Naive thymus-derived CD4-positive, alpha-beta T cell (primary cell): Measurements from ENCODE around the gene TMEM209. TPM values are rescaled to one million over a fixed set of nuclear protein-coding genes. Genes with fewer than 3 reads are reported as not detected.

Experiments
- ATAC-seq: fragments of 150-1000 bp; cut with Tn5 transposase; 2 replicates; pipeline ENCODE4 v1.10.0; 2021; ENCODE audit warnings: mild to moderate bottlenecking, moderate library complexity
- CTCF ChIA-PET: fragments of 350-600 bp; sonication (Branson Sonifier 250); formaldehyde crosslinking; loops from one replicate; lab custom pipeline; 2021; ENCODE audit warnings: antibody characterized with exemption; lab: Charles Lee
- POLR2A ChIA-PET: fragments of 350-600 bp; sonication (Branson Sonifier 250); formaldehyde crosslinking; loops from one replicate; lab custom pipeline; 2021; ENCODE audit warnings: antibody characterized with exemption, inconsistent platforms; lab: Charles Lee
- DNase-seq, 9 donors: peaks; one replicate each; pipeline versions ENCODE4 v3.0.0 to v3.0.0-alpha.2; 2020 to 2022; ENCODE audit warnings: mixed read lengths in 1 of 9
- H3K27ac ChIP-seq: one replicate; pipeline ENCODE4 v1.7.0; 2013; ENCODE audit warnings: mild to moderate bottlenecking, low read depth, low read length, moderate library complexity
- H3K27me3 ChIP-seq, 2 donors: one replicate each; pipeline ENCODE4 v1.7.0; 2013; ENCODE audit warnings: low read length in 2 of 2, mild to moderate bottlenecking in 2 of 2, moderate library complexity in 2 of 2; ENCODE audit not compliant: control insufficient read depth in 2 of 2, insufficient read depth in 2 of 2
- H3K36me3 ChIP-seq, 3 experiments: 1 replicate in 2 of 3; 2 replicates in 1 of 3; pipeline ENCODE4 v1.7.0; 2013; ENCODE audit warnings: low read length in 3 of 3, mild to moderate bottlenecking in 3 of 3, moderate library complexity in 1 of 3; ENCODE audit not compliant: insufficient read depth in 3 of 3, control insufficient read depth in 2 of 3
- H3K4me1 ChIP-seq, 2 donors: one replicate each; pipeline ENCODE4 v1.7.0; 2013; ENCODE audit warnings: low read length in 2 of 2, mild to moderate bottlenecking in 2 of 2, moderate library complexity in 1 of 2; ENCODE audit not compliant: control insufficient read depth in 2 of 2, insufficient read depth in 2 of 2
- H3K4me3 ChIP-seq: 2 replicates; pipeline ENCODE4 v1.7.0; 2013; ENCODE audit warnings: mild to moderate bottlenecking, low read length
- H3K9me3 ChIP-seq, 3 experiments: 1 replicate in 2 of 3; 2 replicates in 1 of 3; pipeline ENCODE4 v1.7.0; 2013; ENCODE audit warnings: low read length in 3 of 3; ENCODE audit not compliant: control insufficient read depth in 2 of 3
- H3K27ac Mint-ChIP-seq, 9 donors: one replicate each; pipeline ENCODE4 v1.8.0; 2020 to 2022; ENCODE audit warnings: mixed read lengths in 9 of 9, mild to moderate bottlenecking in 8 of 9, moderate library complexity in 5 of 9, inconsistent platforms in 2 of 9
- H3K27me3 Mint-ChIP-seq, 5 donors: one replicate each; pipeline ENCODE4 v1.8.0; 2021 to 2022; ENCODE audit warnings: mixed read lengths in 5 of 5, mild to moderate bottlenecking in 1 of 5
- H3K36me3 Mint-ChIP-seq, 5 donors: one replicate each; pipeline ENCODE4 v1.8.0; 2020 to 2022; ENCODE audit warnings: mixed read lengths in 5 of 5, mild to moderate bottlenecking in 3 of 5, inconsistent platforms in 1 of 5
- H3K4me1 Mint-ChIP-seq, 7 donors: one replicate each; pipeline ENCODE4 v1.8.0; 2020 to 2022; ENCODE audit warnings: mixed read lengths in 7 of 7, mild to moderate bottlenecking in 3 of 7, inconsistent platforms in 1 of 7
- H3K4me3 Mint-ChIP-seq, 10 donors: one replicate each; pipeline ENCODE4 v1.8.0; 2020 to 2022; ENCODE audit warnings: mild to moderate bottlenecking in 10 of 10, mixed read lengths in 10 of 10, moderate library complexity in 6 of 10, inconsistent platforms in 2 of 10
- H3K9me3 Mint-ChIP-seq, 11 donors: one replicate each; pipeline ENCODE4 v1.8.0; 2020 to 2022; ENCODE audit warnings: mixed read lengths in 11 of 11, mild to moderate bottlenecking in 4 of 11, inconsistent platforms in 1 of 11, moderate library complexity in 1 of 11
- intact Hi-C, 2 donors: fragments of 100-400 bp; cut with micrococcal nuclease; formaldehyde crosslinking; loops; one replicate each; pipeline ENCODE4 v1.15.1; 2023
- polyA plus RNA-seq, 2 donors: library from polyadenylated mRNA; unstranded; fragments of 300-500 nt; fragmentation: Illumina TruSeq; gene quantifications; one replicate each; pipeline ENCODE4 v1.2.3, GENCODE V29; 2021
- total RNA-seq, 6 experiments: library from RNA in 5 of 6; stranded (reverse) in 5 of 6; gene quantifications; 1 replicate in 5 of 6; 2 replicates in 1 of 6; pipeline ENCODE4 v1.2.3 and lab custom pipeline; 2021 to 2026

The TMEM209 gene
- total and polyA plus RNA-seq, 7 experiments from 2014 or later, result 18.8 to 53.9 (median 35.6) TPM

GRCh38 chr7:130145424-130146100 lies 59.6 kb downstream of the TMEM209 start:
- H3K4me1 ChIP-seq, result peaks cover 0 to 11% of the 10 kb centered on the region in 2 donors
- H3K9me3 Mint-ChIP-seq, result no peaks in the 10 kb centered on the region
- H3K27me3 ChIP-seq, result no peaks in the 10 kb centered on the region
- H3K4me3 ChIP-seq, result no peak overlapping the region
- CTCF ChIA-PET, result no interaction called here
- H3K4me1 Mint-ChIP-seq, result peaks cover 0 to 18% (median 13%) of the 10 kb centered on the region in 7 donors
- POLR2A ChIA-PET, result no interaction called here
- intact Hi-C loops, result no loop called here
- no peak overlapping the region for H3K4me3 Mint-ChIP-seq
- ATAC-seq (peak; percentile 45), DNase-seq (no peak)
- H3K27me3 Mint-ChIP-seq, result peaks cover 0 to 35% (median 0%) of the 10 kb centered on the region in 5 donors
- H3K27ac ChIP-seq, result no peak overlapping the region
- no peaks in the 10 kb centered on the region for H3K9me3 ChIP-seq
- H3K36me3 Mint-ChIP-seq, result no peaks in the 10 kb centered on the region
- no peak overlapping the region for H3K27ac Mint-ChIP-seq
- H3K36me3 ChIP-seq, result peaks cover 0 to 6% (median 0%) of the 10 kb centered on the region in 3 experiments

- no peaks in the 10 kb centered on the region for H3K9me3 ChIP-seq
- peaks cover 0 to under 1% (median 0%) of the 10 kb centered on the region in 5 donors for H3K36me3 Mint-ChIP-seq
- no peak overlapping the region for H3K27ac ChIP-seq
- H3K4me3 ChIP-seq, result no peak overlapping the region
- no peaks in the 10 kb centered on the region for H3K27me3 ChIP-seq
- peak overlapping the region in 1 of 9 donors; percentile 33 for H3K27ac Mint-ChIP-seq
- H3K9me3 Mint-ChIP-seq, result no peaks in the 10 kb centered on the region
- H3K4me1 Mint-ChIP-seq, result peaks cover under 1 to 28% (median 13%) of the 10 kb centered on the region in 7 donors
- DNase-seq, result no peak
- no peak overlapping the region for H3K4me3 Mint-ChIP-seq
- peaks cover 0 to 32% (median 0%) of the 10 kb centered on the region in 5 donors for H3K27me3 Mint-ChIP-seq
- intact Hi-C loops, result no loop called here
- ATAC-seq, result no peak
- H3K4me1 ChIP-seq, result peaks cover 0 to 13% of the 10 kb centered on the region in 2 donors
- ChIA-PET CTCF (no interaction called here), POLR2A (no interaction called here)
- peaks cover 0 to 6% (median 0%) of the 10 kb centered on the region in 3 experiments for H3K36me3 ChIP-seq
Measured at GRCh38 chr7:130144312-130145171, 60.7 kb downstream of the TMEM209 start.

- CTCF ChIA-PET, result no interaction called here
- no peaks in the 10 kb centered on the region for H3K9me3 ChIP-seq
- H3K27ac ChIP-seq, result no peak overlapping the region
- DNase-seq (no peak), ATAC-seq (no peak)
- H3K27me3 Mint-ChIP-seq, result peaks cover 0 to 26% (median 0%) of the 10 kb centered on the region in 5 donors
- H3K36me3 Mint-ChIP-seq, result peaks cover 0 to 6% (median 0%) of the 10 kb centered on the region in 5 donors
- no peak overlapping the region for H3K4me3 ChIP-seq
- POLR2A ChIA-PET, result no interaction called here
- H3K4me1 Mint-ChIP-seq, result peaks cover 6 to 33% (median 13%) of the 10 kb centered on the region in 7 donors
- H3K36me3 ChIP-seq, result peaks cover 0 to 6% (median 0%) of the 10 kb centered on the region in 3 experiments
- intact Hi-C loops, result no loop called here
- H3K4me3 Mint-ChIP-seq, result no peak overlapping the region
- no peak overlapping the region for H3K27ac Mint-ChIP-seq
- peaks cover 0 to 13% of the 10 kb centered on the region in 2 donors for H3K4me1 ChIP-seq
- H3K9me3 Mint-ChIP-seq, result no peaks in the 10 kb centered on the region
- no peaks in the 10 kb centered on the region for H3K27me3 ChIP-seq
Measured at GRCh38 chr7:130143986-130144311, 61.3 kb downstream of the TMEM209 start.

GRCh38 chr7:130143334-130143732 lies 61.9 kb downstream of the TMEM209 start:
- no peaks in the 10 kb centered on the region for H3K27me3 ChIP-seq
- H3K27ac ChIP-seq, result no peak overlapping the region
- no peaks in the 10 kb centered on the region for H3K9me3 ChIP-seq
- H3K27ac Mint-ChIP-seq, result peak overlapping the region in 3 of 9 donors; percentile 10 to 87 (median 53)
- DNase-seq (no peak), ATAC-seq (no peak)
- no peaks in the 10 kb centered on the region for H3K9me3 Mint-ChIP-seq
- no peak overlapping the region for H3K4me3 ChIP-seq
- ChIA-PET CTCF (no interaction called here), POLR2A (interaction anchor here (0.9 kb wide), 1 partner anchor 66 kb away, joined by 4 read pairs; no protein-coding TSS in a partner anchor)
- H3K4me1 ChIP-seq, result peaks cover 0 to 13% of the 10 kb centered on the region in 2 donors
- peaks cover 6 to 35% (median 13%) of the 10 kb centered on the region in 7 donors for H3K4me1 Mint-ChIP-seq
- H3K36me3 ChIP-seq, result peaks cover 0 to 6% (median 0%) of the 10 kb centered on the region in 3 experiments
- H3K4me3 Mint-ChIP-seq, result peak overlapping the region in 6 of 10 donors; percentile 28 to 86 (median 64)
- H3K27me3 Mint-ChIP-seq, result peaks cover 0 to 22% (median 0%) of the 10 kb centered on the region in 5 donors
- H3K36me3 Mint-ChIP-seq, result peaks cover 0 to 6% (median 0%) of the 10 kb centered on the region in 5 donors
- intact Hi-C loops, result no loop called here

- Mint-ChIP-seq H3K4me3 (peak overlapping the region in 9 of 10 donors; percentile 28 to 89 (median 64)), H3K27ac (peak overlapping the region in 5 of 9 donors; percentile 10 to 87 (median 53))
- CTCF ChIA-PET, result interaction anchor here (0.6 kb wide), 1 partner anchor 193 kb away, joined by 3 read pairs; no protein-coding TSS in a partner anchor
Measured at GRCh38 chr7:130142654-130143333, 62.4 kb downstream of the TMEM209 start.

More at GRCh38 chr7:130142654-130143333, 62.4 kb downstream of the TMEM209 start:
- Histone ChIP-seq H3K27me3 (no peaks in the 10 kb centered on the region), H3K4me1 (peaks cover 0 to 13% of the 10 kb centered on the region in 2 donors), H3K9me3 (no peaks in the 10 kb centered on the region), H3K36me3 (peaks cover 0 to 6% (median 0%) of the 10 kb centered on the region in 3 experiments), H3K27ac (no peak overlapping the region), H3K4me3 (no peak overlapping the region)
- DNase-seq, result no peak
- POLR2A ChIA-PET, result interaction anchor here (0.9 to 1.2 kb wide), 2 partner anchors 17 to 66 kb away, joined by 4 read pairs; no protein-coding TSS in a partner anchor
- Mint-ChIP-seq H3K36me3 (peaks cover 0 to 8% (median 0%) of the 10 kb centered on the region in 5 donors), H3K9me3 (no peaks in the 10 kb centered on the region), H3K4me1 (peaks cover 6 to 35% (median 13%) of the 10 kb centered on the region in 7 donors), H3K27me3 (peaks cover 0 to 17% (median 0%) of the 10 kb centered on the region in 5 donors)
- intact Hi-C loops, result no loop called here
- no peak for ATAC-seq
